Osteocyte (in vitro differentiated cells): ENCODE measurements around the gene ATP5IF1. TPM values are rescaled to one million over a fixed set of nuclear protein-coding genes. Genes with fewer than 3 reads are reported as not detected.

Experiments
- DNase-seq: peaks from one replicate; pipeline ENCODE4 v3.0.0; 2021; ENCODE audit warnings: mixed read lengths; ENCODE audit not compliant: unreplicated experiment; ENCODE audit errors: extremely low spot score
- H3K27ac Mint-ChIP-seq: one replicate; pipeline ENCODE4 v1.8.0; 2021; ENCODE audit warnings: mild to moderate bottlenecking, mixed read lengths; ENCODE audit not compliant: unreplicated experiment
- H3K27me3 Mint-ChIP-seq: one replicate; pipeline ENCODE4 v1.8.0; 2021; ENCODE audit warnings: mixed read lengths; ENCODE audit not compliant: unreplicated experiment
- H3K36me3 Mint-ChIP-seq: one replicate; pipeline ENCODE4 v1.8.0; 2021; ENCODE audit warnings: mixed read lengths; ENCODE audit not compliant: unreplicated experiment
- H3K4me1 Mint-ChIP-seq: one replicate; pipeline ENCODE4 v1.8.0; 2021; ENCODE audit warnings: mixed read lengths; ENCODE audit not compliant: unreplicated experiment
- H3K4me3 Mint-ChIP-seq: one replicate; pipeline ENCODE4 v1.8.0; 2021; ENCODE audit warnings: mild to moderate bottlenecking, moderate library complexity, mixed read lengths; ENCODE audit not compliant: unreplicated experiment
- H3K9me3 Mint-ChIP-seq: one replicate; pipeline ENCODE4 v1.8.0; 2021; ENCODE audit warnings: mixed read lengths; ENCODE audit not compliant: unreplicated experiment
- total RNA-seq: library from RNA; stranded (reverse); gene quantifications from 2 replicates; pipeline ENCODE4 v1.2.1, GENCODE V29; 2021
- TF ChIP-seq, protein P1 (sequence below): fragments of 200-600 bp; sonication (generic); IDR thresholded peaks from 2 replicates; pipeline ENCODE4 v1.5.0; 2021; ENCODE audit warnings: antibody characterized with exemption, mild to moderate bottlenecking, moderate library complexity

ATP5IF1 gene
- total RNA-seq, 1 donor from 2014 or later: 113 TPM

DNA sequence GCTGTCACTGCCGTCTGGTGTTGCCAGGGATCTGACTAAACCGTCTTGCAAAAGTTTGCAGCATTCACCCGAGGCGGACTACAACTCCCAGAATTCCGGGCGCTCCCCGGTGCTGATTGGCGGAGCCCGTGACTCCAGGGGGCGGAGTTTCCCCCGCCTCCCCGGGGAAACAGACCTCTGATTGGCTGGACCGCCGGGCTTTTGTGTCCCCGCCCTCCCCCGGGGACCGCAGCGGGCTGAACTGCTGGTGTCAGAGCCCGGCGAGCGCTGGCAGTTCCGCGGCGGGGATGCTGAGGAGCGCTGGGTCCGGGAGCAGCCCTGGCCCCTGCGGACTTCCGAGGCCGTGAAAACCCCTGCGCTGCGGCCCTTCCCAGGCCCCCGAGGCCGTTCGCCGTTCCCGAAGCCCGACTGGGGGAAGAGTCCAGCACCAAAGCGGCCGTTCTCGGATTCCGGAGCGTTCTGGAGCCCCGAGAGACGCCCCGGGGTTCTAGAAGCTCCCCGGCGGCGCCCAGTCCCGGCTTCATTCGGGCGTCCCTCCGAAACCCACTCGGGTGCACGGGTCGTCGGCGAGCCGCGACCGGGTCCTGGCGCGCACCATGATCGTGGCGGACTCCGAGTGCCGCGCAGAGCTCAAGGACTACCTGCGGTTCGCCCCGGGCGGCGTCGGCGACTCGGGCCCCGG is 23.5 kb downstream of the ATP5IF1 start, which contains the start of gene SESN2:
SESN2 (plus strand) TSS at position 267 of the 682 bp plus-strand sequence; CDS start at position 597, 330 bp downstream.
- Mint-ChIP-seq H3K9me3 (no peaks in the 10 kb centered on the region), H3K27ac (peak within 1 kb of the TSS; percentile 88), H3K4me3 (peak within 1 kb of the TSS; percentile 76), H3K4me1 (peaks cover 44% of the 10 kb centered on the region), H3K27me3 (peaks cover 4% of the 10 kb centered on the region), H3K36me3 (no peaks in the 10 kb centered on the region)
- TF ChIP-seq, protein P1, sequence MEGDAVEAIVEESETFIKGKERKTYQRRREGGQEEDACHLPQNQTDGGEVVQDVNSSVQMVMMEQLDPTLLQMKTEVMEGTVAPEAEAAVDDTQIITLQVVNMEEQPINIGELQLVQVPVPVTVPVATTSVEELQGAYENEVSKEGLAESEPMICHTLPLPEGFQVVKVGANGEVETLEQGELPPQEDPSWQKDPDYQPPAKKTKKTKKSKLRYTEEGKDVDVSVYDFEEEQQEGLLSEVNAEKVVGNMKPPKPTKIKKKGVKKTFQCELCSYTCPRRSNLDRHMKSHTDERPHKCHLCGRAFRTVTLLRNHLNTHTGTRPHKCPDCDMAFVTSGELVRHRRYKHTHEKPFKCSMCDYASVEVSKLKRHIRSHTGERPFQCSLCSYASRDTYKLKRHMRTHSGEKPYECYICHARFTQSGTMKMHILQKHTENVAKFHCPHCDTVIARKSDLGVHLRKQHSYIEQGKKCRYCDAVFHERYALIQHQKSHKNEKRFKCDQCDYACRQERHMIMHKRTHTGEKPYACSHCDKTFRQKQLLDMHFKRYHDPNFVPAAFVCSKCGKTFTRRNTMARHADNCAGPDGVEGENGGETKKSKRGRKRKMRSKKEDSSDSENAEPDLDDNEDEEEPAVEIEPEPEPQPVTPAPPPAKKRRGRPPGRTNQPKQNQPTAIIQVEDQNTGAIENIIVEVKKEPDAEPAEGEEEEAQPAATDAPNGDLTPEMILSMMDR: no peak
- peak; percentile 100 for DNase-seq

DNA sequence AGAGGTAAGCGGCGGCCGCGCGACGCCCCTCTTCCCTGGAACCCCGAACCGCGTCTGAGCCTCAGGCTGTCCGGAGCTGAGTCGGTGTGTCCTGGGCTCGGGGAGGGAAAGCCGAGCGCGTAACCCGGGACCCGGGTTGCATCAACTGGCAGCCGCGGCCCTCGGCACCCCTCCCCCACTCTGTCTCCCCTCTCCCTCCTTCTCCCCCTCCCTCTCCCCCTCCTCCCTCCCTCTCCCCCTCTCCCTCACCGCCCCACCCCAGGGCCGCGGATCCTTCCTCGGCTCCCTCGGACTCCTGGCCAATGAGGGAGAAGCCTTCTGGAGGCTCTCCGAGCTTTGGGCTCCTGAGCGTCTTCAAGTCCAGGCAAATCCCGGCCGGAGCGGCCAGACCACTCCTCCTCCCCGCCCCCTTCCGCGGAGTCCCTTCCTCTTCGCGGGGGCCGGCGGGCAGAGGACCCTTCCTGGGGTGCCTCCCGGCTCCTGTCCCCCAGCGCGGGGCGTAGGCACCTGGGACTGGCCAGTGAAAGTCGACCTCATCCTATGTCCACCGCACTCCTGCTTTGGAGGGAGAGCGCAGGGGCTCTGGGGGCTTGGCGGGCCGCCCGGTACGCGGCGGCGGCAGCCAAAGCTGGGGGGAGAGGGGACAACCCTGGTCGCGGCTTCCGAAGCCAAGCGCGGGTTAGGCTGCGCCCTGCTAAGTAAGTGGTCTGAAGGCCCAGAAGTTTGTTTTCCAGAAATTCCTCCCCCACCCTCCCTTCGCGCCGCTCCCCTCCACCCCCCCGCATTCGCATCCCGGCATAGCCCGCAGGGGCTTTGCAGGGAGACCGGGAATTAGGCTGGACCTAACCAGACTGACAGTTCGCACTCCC is 24.2 kb downstream of the ATP5IF1 start:
- H3K9me3 Mint-ChIP-seq: no peaks in the 10 kb centered on the region
- TF ChIP-seq, protein P1: no peak
- H3K27ac Mint-ChIP-seq: peak overlapping the region; percentile 88
- H3K4me1 Mint-ChIP-seq: peaks cover 46% of the 10 kb centered on the region
- peak overlapping the region; percentile 76 for H3K4me3 Mint-ChIP-seq
- H3K36me3 Mint-ChIP-seq: no peaks in the 10 kb centered on the region
- H3K27me3 Mint-ChIP-seq: peaks cover 4% of the 10 kb centered on the region
- DNase-seq: peak; percentile 92

DNA sequence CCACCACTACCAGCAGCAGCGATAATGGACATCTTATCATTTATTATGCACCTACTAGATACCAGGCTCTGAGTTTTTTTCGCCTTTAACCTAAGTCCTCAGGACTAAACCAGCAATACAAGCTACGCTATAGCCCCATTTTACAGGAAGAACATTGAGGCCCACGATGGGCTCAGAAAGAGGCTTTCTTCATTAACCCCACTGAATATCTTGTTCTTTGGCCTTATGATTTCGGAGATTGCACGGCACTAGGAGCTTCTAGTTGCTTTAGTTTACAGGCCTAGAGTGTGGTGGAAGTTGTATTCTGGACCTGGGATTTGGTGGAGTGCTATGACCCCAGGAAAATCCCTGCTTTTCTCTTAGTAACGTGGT is 24.9 kb downstream of the ATP5IF1 start:
- H3K4me1 Mint-ChIP-seq: peaks cover 48% of the 10 kb centered on the region

DNA sequence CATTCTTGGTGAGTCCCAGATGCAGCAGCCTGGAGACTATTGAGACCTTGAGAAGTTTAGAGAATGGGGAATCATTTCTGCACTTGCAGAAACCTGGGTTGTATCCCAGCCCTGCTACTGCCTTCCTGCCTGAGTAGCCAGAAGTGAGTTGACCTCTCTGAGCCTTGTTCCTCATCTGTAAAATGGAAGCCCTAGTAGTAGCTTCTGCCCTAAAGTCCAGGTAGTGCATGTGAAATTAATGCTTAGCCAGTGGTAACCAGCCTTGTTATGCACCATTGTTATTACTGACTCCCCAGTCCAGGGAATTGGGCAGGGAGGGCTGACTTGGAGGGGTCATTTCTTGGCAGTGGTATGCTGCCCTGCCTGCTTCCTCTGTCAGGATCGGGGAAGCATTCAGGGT is 29.0 kb downstream of the ATP5IF1 start:
- Mint-ChIP-seq H3K9me3 (no peaks in the 10 kb centered on the region), H3K36me3 (no peaks in the 10 kb centered on the region), H3K4me1 (peaks cover 55% of the 10 kb centered on the region), H3K4me3 (no peak overlapping the region), H3K27me3 (no peaks in the 10 kb centered on the region), H3K27ac (no peak overlapping the region)
- TF ChIP-seq, protein P1: no peak
- no peak for DNase-seq

More for the DNA sequence above, 24.9 kb downstream of the ATP5IF1 start:
- H3K27ac Mint-ChIP-seq: peak overlapping the region; percentile 28
- no peaks in the 10 kb centered on the region for H3K9me3 Mint-ChIP-seq
- H3K36me3 Mint-ChIP-seq: no peaks in the 10 kb centered on the region
- peak overlapping the region; percentile 76 for H3K4me3 Mint-ChIP-seq
- DNase-seq: no peak
- H3K27me3 Mint-ChIP-seq: peaks cover 4% of the 10 kb centered on the region
- TF ChIP-seq, protein P1: no peak

DNA sequence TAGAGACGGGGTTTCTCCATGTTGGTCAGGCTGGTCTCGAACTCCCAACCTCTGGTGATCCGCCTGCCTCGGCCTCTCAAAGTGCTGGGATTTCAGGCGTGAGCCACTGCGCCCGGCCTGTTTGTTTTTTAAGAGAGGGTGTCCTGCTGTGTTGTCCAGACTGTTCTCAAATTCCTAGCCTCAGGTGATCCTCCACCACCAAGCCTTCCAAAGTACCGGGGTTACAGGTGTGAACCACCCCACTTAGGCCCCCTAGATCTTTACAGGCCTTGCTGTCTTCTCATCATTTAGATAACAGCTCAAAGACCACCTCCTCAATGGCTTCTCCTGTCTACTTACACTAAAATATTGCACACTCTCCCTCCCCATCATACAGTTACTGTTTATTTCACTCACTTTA is 29.7 kb downstream of the ATP5IF1 start:
- Mint-ChIP-seq H3K9me3 (no peaks in the 10 kb centered on the region), H3K27ac (no peak overlapping the region), H3K36me3 (peaks cover 3% of the 10 kb centered on the region), H3K27me3 (no peaks in the 10 kb centered on the region), H3K4me1 (peaks cover 55% of the 10 kb centered on the region), H3K4me3 (no peak overlapping the region)
- TF ChIP-seq, protein P1: no peak
- DNase-seq: no peak
